K562 (cell line): ENCODE data around the gene DIAPH1. TPM values are rescaled to one million over a fixed set of nuclear protein-coding genes. Genes with fewer than 3 reads are reported as not detected.

Source experiments
- ATAC-seq: fragments of 200-7000 bp; cut with Tn5 transposase; 3 replicates; pipeline ENCODE4 v1.9.1; 2020; ENCODE audit warnings: moderate library complexity
- BruUV-seq: library from RNA; stranded (reverse); fragments of 400-500 nt; replicated peaks from 2 replicates; lab custom pipeline; 2021; lab: Mats Ljungman, UMichigan
- CTCF ChIA-PET: fragments of 300-600 bp; formaldehyde crosslinking; extraction: SDS; loops from one replicate; lab custom pipeline; 2021; ENCODE audit warnings: low intra/inter-chr PET ratio; lab: Yijun Ruan, JAX
- POLR2A ChIA-PET: fragments of 300-600, 350-650 bp; sonication (Branson Sonifier 250); formaldehyde crosslinking; extraction: SDS; loops from one replicate; lab custom pipeline; 2021; ENCODE audit warnings: antibody characterized with exemption, inconsistent platforms; lab: Yijun Ruan, JAX
- DNase-seq, 4 experiments: peaks; one replicate each; pipeline versions ENCODE4 v3.0.0 to v3.0.0-alpha.2; 2011 to 2018; ENCODE audit warnings: low spot score in 3 of 4, mixed read lengths in 3 of 4; ENCODE audit errors: extremely low read depth in 1 of 4
- FAIRE-seq: peaks from 2 replicates; lab custom pipeline; 2011; peaks lifted over from hg19 to GRCh38; lab: Jason Lieb, UNC
- H2AFZ ChIP-seq: 2 replicates; pipeline ENCODE4 v1.6.0; 2011; ENCODE audit warnings: low read depth, low read length, control low read depth, inconsistent platforms
- H3K27ac ChIP-seq: fragments of 200-600 bp; 3 replicates; pipeline ENCODE4 v1.8.0; 2011; ENCODE audit warnings: low read depth, mild to moderate bottlenecking, control low read depth, inconsistent platforms, low read length, moderate library complexity, mixed read lengths; ENCODE audit errors: extremely low read depth
- H3K27me3 ChIP-seq, 2 experiments: fragments of 300-600 bp in 1 of 2; 2 replicates in 1 of 2; 3 replicates in 1 of 2; pipeline versions ENCODE4 v1.6.0 to v1.8.0; 2011; ENCODE audit warnings: inconsistent platforms in 2 of 2, low read length in 2 of 2, mild to moderate bottlenecking in 1 of 2, mixed read lengths in 1 of 2, moderate library complexity in 1 of 2; ENCODE audit not compliant: control insufficient read depth in 2 of 2, insufficient read depth in 2 of 2
- H3K36me3 ChIP-seq: fragments of 300-600 bp; 3 replicates; pipeline ENCODE4 v1.8.0; 2011; ENCODE audit warnings: mild to moderate bottlenecking, low read length, inconsistent platforms; ENCODE audit not compliant: control insufficient read depth, insufficient read depth
- H3K4me1 ChIP-seq, 2 experiments: fragments of 200-600 bp in 1 of 2; replicated peaks in 1 of 2; 2 replicates in 1 of 2; 3 replicates in 1 of 2; pipeline versions ENCODE4 v1.5.1 to v1.8.0; 2011; ENCODE audit warnings: inconsistent platforms in 2 of 2, low read length in 2 of 2, mild to moderate bottlenecking in 1 of 2, mixed read lengths in 1 of 2, moderate library complexity in 1 of 2; ENCODE audit not compliant: control insufficient read depth in 2 of 2, insufficient read depth in 2 of 2
- H3K4me2 ChIP-seq: 2 replicates; pipeline ENCODE4 v1.6.1; 2011; ENCODE audit warnings: low read length, control low read depth, inconsistent platforms, mixed read lengths; ENCODE audit not compliant: insufficient read depth
- H3K4me3 ChIP-seq: fragments of 200-600 bp; sonication (generic), shearing (Covaris generic); 2 replicates; pipeline ENCODE4 v1.5.1; 2016; ENCODE audit warnings: control low read depth, inconsistent platforms
- H3K79me2 ChIP-seq: fragments of 200-600 bp; 3 replicates; pipeline ENCODE4 v1.8.0; 2011; ENCODE audit warnings: low read length, inconsistent platforms; ENCODE audit not compliant: control insufficient read depth, insufficient read depth
- H3K9ac ChIP-seq, 2 experiments: 2 replicates each; pipeline versions ENCODE4 v1.6.0 to v1.6.1; 2011; ENCODE audit warnings: low read depth in 2 of 2, low read length in 2 of 2, control low read depth in 1 of 2, inconsistent platforms in 1 of 2, mild to moderate bottlenecking in 1 of 2, mixed read lengths in 1 of 2; ENCODE audit not compliant: insufficient read depth in 1 of 2
- H3K9me1 ChIP-seq: one replicate; pipeline ENCODE4 v1.6.0; 2011; ENCODE audit warnings: inconsistent platforms, mild to moderate bottlenecking, low read length, moderate library complexity; ENCODE audit not compliant: control insufficient read depth, insufficient read depth
- H3K9me3 ChIP-seq: replicated peaks from 2 replicates; pipeline ENCODE4 v1.5.1; 2011; ENCODE audit warnings: low read depth, low read length, inconsistent platforms; ENCODE audit not compliant: control insufficient read depth, insufficient read depth
- H4K20me1 ChIP-seq: replicated peaks from 2 replicates; pipeline ENCODE4 v1.6.1; 2011; ENCODE audit warnings: low read length, inconsistent platforms, mixed read lengths; ENCODE audit not compliant: control insufficient read depth, insufficient read depth
- AFF4 ChIP-seq: sonication (generic); formaldehyde crosslinking; IDR thresholded peaks from 2 replicates; pipeline ENCODE4 v1.8.0; 2023; ENCODE audit warnings: mild to moderate bottlenecking, missing genetic modification reagents
- ARID1B ChIP-seq: fragments of 450-650 bp; IDR thresholded peaks from 2 replicates; pipeline ENCODE4 v1.6.1; 2016; ENCODE audit warnings: antibody characterized with exemption, mild to moderate bottlenecking, inconsistent platforms
- FOXK1 ChIP-seq: sonication (generic); formaldehyde crosslinking; IDR thresholded peaks from 2 replicates; pipeline ENCODE4 v1.8.0; 2022; ENCODE audit warnings: missing genetic modification reagents, mild to moderate bottlenecking, borderline replicate concordance
- HDAC3 ChIP-seq: fragments of 450-650 bp; IDR thresholded peaks from 2 replicates; pipeline ENCODE4 v1.6.1; 2018; ENCODE audit warnings: borderline replicate concordance, mild to moderate bottlenecking, moderate library complexity; ENCODE audit not compliant: partially characterized antibody
- HMGN3 ChIP-seq: IDR thresholded peaks from 2 replicates; pipeline ENCODE4 v1.6.1; 2011; ENCODE audit warnings: borderline replicate concordance, low read depth, mild to moderate bottlenecking, mixed read lengths, low read length; ENCODE audit not compliant: insufficient read length; ENCODE audit errors: extremely low read depth
- NCOA1 ChIP-seq: fragments of 450-650 bp; IDR thresholded peaks from 2 replicates; pipeline ENCODE4 v1.6.1; 2016; ENCODE audit warnings: low read depth
- PHB2 ChIP-seq: fragments of 450-650 bp; IDR thresholded peaks from 2 replicates; pipeline ENCODE4 v1.6.1; 2017; ENCODE audit warnings: low read depth
- RBM17 ChIP-seq: fragments of 200-400 bp; formaldehyde crosslinking; IDR thresholded peaks from 2 replicates; pipeline ENCODE4 v1.6.1; 2017; ENCODE audit warnings: low read depth, mild to moderate bottlenecking, low read length, borderline replicate concordance
- TAF9B ChIP-seq: fragments of 450-650 bp; IDR thresholded peaks from 2 replicates; pipeline ENCODE4 v1.6.1; 2018; ENCODE audit warnings: mild to moderate bottlenecking; ENCODE audit not compliant: partially characterized antibody
- TCF7 ChIP-seq: sonication (generic); IDR thresholded peaks from 2 replicates; pipeline ENCODE4 v1.6.1; 2016; ENCODE audit warnings: antibody characterized with exemption, borderline replicate concordance
- XRCC5 ChIP-seq: fragments of 200-400 bp; formaldehyde crosslinking; IDR thresholded peaks from 2 replicates; pipeline ENCODE4 v1.6.1; 2017; ENCODE audit warnings: low read depth, mild to moderate bottlenecking, low read length
- WGBS: fragments of 100-300 bp; shearing (Covaris generic); methylation state at CpG from one replicate; pipeline ENCODE4 v1.1.6; 2016; ENCODE audit warnings: low coverage, mixed read lengths; ENCODE audit not compliant: insufficient coverage; ENCODE audit errors: missing lambda C conversion rate; 5-methylcytosine and 5-hydroxymethylcytosine counted together
- in situ Hi-C: fragments of 300-500 bp; cut with MboI; formaldehyde crosslinking; loops from 4 replicates; pipeline ENCODE4 v1.15.0; 2018; ENCODE audit warnings: inconsistent platforms, mixed read lengths
- intact Hi-C: fragments of 100-400 bp; cut with micrococcal nuclease; formaldehyde crosslinking; loops from 2 replicates; pipeline ENCODE4 v1.14.2; 2022
- polyA plus RNA-seq, 8 experiments: library from polyadenylated mRNA; depleted of rRNA in 4 of 8; stranded (reverse) in 5 of 8; unstranded in 3 of 8; fragments of >200 nt; fragmentation: Nextera tagmentation in 2 of 8; fragmentation: Illumina TruSeq in 1 of 8; extraction: Ambion mirVana in 2 of 8; extraction: Trizol in 1 of 8; gene quantifications; 2 replicates each; pipeline versions ENCODE4 v1.2.1 to v1.2.3, GENCODE V29; 2011 to 2014; ENCODE audit warnings: inconsistent platforms in 1 of 8, missing spikeins in 1 of 8
- total RNA-seq, 7 experiments: library from RNA; depleted of rRNA in 6 of 7; stranded (reverse); fragments of >200 nt in 6 of 7; fragmentation: Illumina TruSeq in 2 of 7; extraction: Trizol in 2 of 7; gene quantifications; 2 replicates each; pipeline versions ENCODE4 v1.2.1 to v1.2.3, GENCODE V29; 2011 to 2021; ENCODE audit warnings: low replicate concordance in 1 of 7

The DIAPH1 gene
- total and polyA plus RNA-seq, 9 of the 15 experiments (the other 6 are each of a cell fraction or from before 2014, with no cell fraction given): 60.8 to 328 (median 97.8) TPM

DNA sequence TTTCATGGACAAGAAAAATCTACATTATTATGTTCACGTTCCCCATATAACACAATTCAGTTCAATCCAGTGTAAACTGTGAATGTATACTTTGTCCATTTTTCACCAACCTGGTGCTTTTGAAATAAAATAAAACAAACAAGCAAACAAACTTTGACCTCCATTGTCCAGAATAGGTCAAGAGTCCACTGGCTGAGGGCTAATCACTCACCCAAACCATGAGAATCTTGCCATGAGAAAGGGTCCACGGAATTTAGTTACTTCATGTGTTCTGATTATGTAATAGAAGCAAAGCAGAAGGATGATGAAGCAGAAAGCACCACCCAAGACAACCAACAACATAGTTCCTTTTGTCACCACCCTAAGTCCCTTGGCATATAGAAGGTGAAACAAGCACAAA is 28.7 kb downstream of the DIAPH1 start (continued):
- no peak for TF ChIP-seq XRCC5

DNA sequence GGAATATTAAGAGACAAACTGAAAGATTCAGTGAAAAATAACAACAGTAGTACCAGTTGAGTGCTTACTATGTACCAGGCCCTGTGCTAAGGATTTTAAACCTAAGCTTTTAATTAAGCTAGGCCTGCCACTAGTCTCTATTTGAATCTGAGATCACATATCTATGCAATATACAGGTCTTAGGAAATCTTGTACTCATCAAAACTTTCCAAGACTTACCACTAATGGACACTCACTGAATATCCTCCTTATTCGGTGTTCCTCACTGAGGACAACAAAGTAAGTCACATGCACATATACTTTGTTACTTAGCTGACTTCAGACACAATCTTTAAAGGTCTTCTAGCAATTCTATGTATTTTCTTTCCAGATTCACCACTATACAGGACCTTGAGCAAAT is 32.6 kb downstream of the DIAPH1 start:
- H3K4me3 ChIP-seq: no peak overlapping the region
- WGBS: 93% methylated on average over 1 of the region's 1 CpG
- no peak overlapping the region for H3K4me2 ChIP-seq
- in situ Hi-C loops (no loop called here), intact Hi-C loops (no loop called here)
- H3K4me1 ChIP-seq: no peaks in the 10 kb centered on the region; a peak in 1 of 5 replicates
- H3K27me3 ChIP-seq: no peaks in the 10 kb centered on the region
- H3K79me2 ChIP-seq: peaks cover 50% of the 10 kb centered on the region
- H3K9me3 ChIP-seq: no peaks in the 10 kb centered on the region
- CTCF ChIA-PET: no interaction called here
- DNase-seq (no peak), ATAC-seq (no peak), FAIRE-seq (no peak)
- no peak for TF ChIP-seq PHB2
- no peak for TF ChIP-seq RBM17
- no peak for TF ChIP-seq NCOA1
- TF ChIP-seq AFF4 (CRISPR knock-in tag): no peak
- no peak for TF ChIP-seq HMGN3
- no peak for TF ChIP-seq FOXK1 (CRISPR knock-in tag)
- no peak for TF ChIP-seq TCF7
- TF ChIP-seq ARID1B: no peak
- TF ChIP-seq HDAC3: no peak
- no peak for TF ChIP-seq TAF9B
- POLR2A ChIA-PET: no interaction called here
- no peak overlapping the region for H3K9ac ChIP-seq
- no TSS peak for BruUV-seq
- H3K9me1 ChIP-seq: no peaks in the 10 kb centered on the region
- no peak overlapping the region for H3K27ac ChIP-seq
- H3K36me3 ChIP-seq: peaks cover 94% of the 10 kb centered on the region
- H4K20me1 ChIP-seq: no peaks in the 10 kb centered on the region; the same call in none of the 2 replicates
- H2AFZ ChIP-seq: no peak overlapping the region
